ENCODE results near the gene MEAK7. TPM values are rescaled to one million over a fixed set of nuclear protein-coding genes. Genes with fewer than 3 reads are reported as not detected.

Gene MEAK7
- total RNA-seq, 1 experiment from 2014 or later, result 30.9 TPM

- intact Hi-C loops (cut with micrococcal nuclease; ENCODE audit: unreplicated experiment), result loop anchor here (10.0 kb wide), 2 partner anchors 303 to 403 kb away; partner anchors contain the start of gene TAF1C
- POLR2A ChIA-PET, result no interaction called here
- H3K4me1 Mint-ChIP-seq (ENCODE audit: low read depth, unreplicated experiment), result no peaks in the 10 kb centered on the region
- Histone ChIP-seq H3K4me1 (no peaks in the 10 kb centered on the region), H3K4me3 (ENCODE audit: low read depth, low read length) (no peak overlapping the region), H3K27me3 (replicated peaks; ENCODE audit: control insufficient read depth, insufficient read depth, low read length) (no peaks in the 10 kb centered on the region), H3K9me3 (no peaks in the 10 kb centered on the region), H3K36me3 (ENCODE audit: control insufficient read depth, insufficient read depth, low read length) (peaks cover 1% of the 10 kb centered on the region)
- CTCF ChIA-PET, result interaction anchor here (0.6 to 1.7 kb wide), 3 partner anchors 210 to 340 kb away, joined by 3 to 8 read pairs (median 7); no protein-coding TSS in a partner anchor
- no TSS peak for BruUV-seq (replicated peaks)
- H3K4me3 Mint-ChIP-seq (ENCODE audit: unreplicated experiment), result no peak overlapping the region
- no peak for DNase-seq
- TF ChIP-seq CTCF (IDR thresholded peaks at IDR 0.05; ENCODE audit: insufficient read depth in 1 of 2, low read depth in 1 of 2, low read length in 1 of 2, severe bottlenecking in 1 of 2, unreplicated experiment in 1 of 2), result no peak
- H3K36me3 Mint-ChIP-seq (ENCODE audit: insufficient read depth, unreplicated experiment), result peaks cover 29% of the 10 kb centered on the region
- H3K27ac Mint-ChIP-seq (ENCODE audit: unreplicated experiment), result no peak overlapping the region
- no peaks in the 10 kb centered on the region for H3K9me3 Mint-ChIP-seq (ENCODE audit: unreplicated experiment)
- H3K27me3 Mint-ChIP-seq (ENCODE audit: insufficient read depth, unreplicated experiment), result no peaks in the 10 kb centered on the region
These were observed 17.1 kb downstream of the MEAK7 start for GRCh38 chr16:84487358-84487757.

GRCh38 chr16:84486551-84487235, 17.8 kb downstream of the MEAK7 start:
- CTCF ChIA-PET, result interaction anchor here (0.5 to 1.7 kb wide), 5 partner anchors 23 to 339 kb away, joined by 3 to 8 read pairs (median 3); partner anchors contain the start of gene TAF1C

GRCh38 chr16:84486126-84486525, 18.3 kb downstream of the MEAK7 start:
- intact Hi-C loops (cut with micrococcal nuclease; ENCODE audit: unreplicated experiment), result loop anchor here (10.0 kb wide), 2 partner anchors 301 to 401 kb away; partner anchors contain the start of gene TAF1C
- Histone ChIP-seq H3K9me3 (no peaks in the 10 kb centered on the region), H3K4me3 (ENCODE audit: low read depth, low read length) (no peak overlapping the region), H3K27me3 (replicated peaks; ENCODE audit: control insufficient read depth, insufficient read depth, low read length) (no peaks in the 10 kb centered on the region), H3K36me3 (ENCODE audit: control insufficient read depth, insufficient read depth, low read length) (peaks cover 1% of the 10 kb centered on the region), H3K4me1 (no peaks in the 10 kb centered on the region)
- TF ChIP-seq CTCF (IDR thresholded peaks at IDR 0.05; ENCODE audit: insufficient read depth in 1 of 2, low read depth in 1 of 2, low read length in 1 of 2, severe bottlenecking in 1 of 2, unreplicated experiment in 1 of 2), result no peak
- DNase-seq, result no peak
- H3K9me3 Mint-ChIP-seq (ENCODE audit: unreplicated experiment), result no peaks in the 10 kb centered on the region
- ChIA-PET CTCF (interaction anchor here (0.6 to 1.7 kb wide), 2 partner anchors 22 to 209 kb away, joined by 3 to 8 read pairs; no protein-coding TSS in a partner anchor), POLR2A (no interaction called here)
- H3K27me3 Mint-ChIP-seq (ENCODE audit: insufficient read depth, unreplicated experiment), result no peaks in the 10 kb centered on the region
- H3K4me1 Mint-ChIP-seq (ENCODE audit: low read depth, unreplicated experiment), result no peaks in the 10 kb centered on the region
- H3K36me3 Mint-ChIP-seq (ENCODE audit: insufficient read depth, unreplicated experiment), result peaks cover 31% of the 10 kb centered on the region
- BruUV-seq (replicated peaks), result no TSS peak
- no peak overlapping the region for H3K4me3 Mint-ChIP-seq (ENCODE audit: unreplicated experiment)
- no peak overlapping the region for H3K27ac Mint-ChIP-seq (ENCODE audit: unreplicated experiment)

More at GRCh38 chr16:84486551-84487235, 17.8 kb downstream of the MEAK7 start:
- H3K4me1 Mint-ChIP-seq (ENCODE audit: low read depth, unreplicated experiment), result no peaks in the 10 kb centered on the region
- H3K4me1 ChIP-seq, result no peaks in the 10 kb centered on the region
- no peaks in the 10 kb centered on the region for H3K9me3 ChIP-seq
- H3K9me3 Mint-ChIP-seq (ENCODE audit: unreplicated experiment), result no peaks in the 10 kb centered on the region
- H3K27me3 ChIP-seq (replicated peaks; ENCODE audit: control insufficient read depth, insufficient read depth, low read length), result no peaks in the 10 kb centered on the region
- POLR2A ChIA-PET, result no interaction called here
- H3K36me3 ChIP-seq (ENCODE audit: control insufficient read depth, insufficient read depth, low read length), result peaks cover 1% of the 10 kb centered on the region
- H3K4me3 Mint-ChIP-seq (ENCODE audit: unreplicated experiment), result no peak overlapping the region
- H3K27ac Mint-ChIP-seq (ENCODE audit: unreplicated experiment), result no peak overlapping the region
- TF ChIP-seq CTCF (IDR thresholded peaks at IDR 0.05; ENCODE audit: insufficient read depth in 1 of 2, low read depth in 1 of 2, low read length in 1 of 2, severe bottlenecking in 1 of 2, unreplicated experiment in 1 of 2), result no peak
- no TSS peak for BruUV-seq (replicated peaks)
- intact Hi-C loops (cut with micrococcal nuclease; ENCODE audit: unreplicated experiment), result loop anchor here (10.0 kb wide), 2 partner anchors 302 to 402 kb away; partner anchors contain the start of gene TAF1C
- no peak overlapping the region for H3K4me3 ChIP-seq (ENCODE audit: low read depth, low read length)
- no peaks in the 10 kb centered on the region for H3K27me3 Mint-ChIP-seq (ENCODE audit: insufficient read depth, unreplicated experiment)
- no peak for DNase-seq
- peaks cover 33% of the 10 kb centered on the region for H3K36me3 Mint-ChIP-seq (ENCODE audit: insufficient read depth, unreplicated experiment)
